HG03064 (cell line): Measurements from ENCODE around the gene GJB2.

Source experiments
- ATAC-seq: cut with Tn5 transposase; IDR thresholded peaks from one replicate; pipeline ENCODE4 v1.9.1; 2021; ENCODE audit warnings: low read depth; ENCODE audit not compliant: unreplicated experiment

Gene GJB2

DNA sequence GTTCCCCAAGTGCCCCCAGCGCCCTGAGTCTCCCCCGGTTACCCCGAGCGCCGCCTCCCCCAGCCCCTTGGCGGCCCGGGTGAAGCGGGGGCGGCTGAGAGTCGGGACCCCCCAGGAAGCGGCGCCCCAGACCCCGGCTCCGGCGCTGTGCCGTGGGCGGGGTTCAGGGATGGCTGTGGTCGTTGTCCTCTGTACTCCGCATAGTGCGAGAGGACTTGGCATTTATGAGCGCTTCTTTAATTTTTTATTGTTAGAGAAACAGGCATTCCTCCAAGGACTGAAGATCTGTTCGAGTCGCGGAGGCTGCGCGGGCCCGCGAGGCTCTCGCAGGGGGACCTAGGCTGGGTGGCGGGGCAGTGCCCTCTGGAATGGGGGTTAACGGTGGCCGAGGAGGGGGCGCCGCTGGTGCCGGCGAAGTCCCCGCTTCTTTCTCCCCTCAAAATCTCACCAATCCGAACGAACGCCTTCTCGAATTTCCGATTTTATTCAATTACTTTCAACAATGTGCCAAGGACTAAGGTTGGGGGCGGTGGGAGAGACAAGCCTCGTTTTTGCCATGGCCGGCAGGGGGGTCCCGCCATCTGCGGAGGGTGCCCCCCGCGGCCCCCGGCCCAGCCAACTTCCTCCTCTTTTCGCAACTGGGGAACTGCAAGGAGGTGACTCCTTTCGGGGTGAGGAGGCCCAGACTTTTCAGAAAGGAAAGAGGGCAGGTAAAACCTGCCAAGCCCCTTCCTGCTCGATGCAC, 596 bp upstream of the GJB2 start:
- ATAC-seq = no peak

DNA sequence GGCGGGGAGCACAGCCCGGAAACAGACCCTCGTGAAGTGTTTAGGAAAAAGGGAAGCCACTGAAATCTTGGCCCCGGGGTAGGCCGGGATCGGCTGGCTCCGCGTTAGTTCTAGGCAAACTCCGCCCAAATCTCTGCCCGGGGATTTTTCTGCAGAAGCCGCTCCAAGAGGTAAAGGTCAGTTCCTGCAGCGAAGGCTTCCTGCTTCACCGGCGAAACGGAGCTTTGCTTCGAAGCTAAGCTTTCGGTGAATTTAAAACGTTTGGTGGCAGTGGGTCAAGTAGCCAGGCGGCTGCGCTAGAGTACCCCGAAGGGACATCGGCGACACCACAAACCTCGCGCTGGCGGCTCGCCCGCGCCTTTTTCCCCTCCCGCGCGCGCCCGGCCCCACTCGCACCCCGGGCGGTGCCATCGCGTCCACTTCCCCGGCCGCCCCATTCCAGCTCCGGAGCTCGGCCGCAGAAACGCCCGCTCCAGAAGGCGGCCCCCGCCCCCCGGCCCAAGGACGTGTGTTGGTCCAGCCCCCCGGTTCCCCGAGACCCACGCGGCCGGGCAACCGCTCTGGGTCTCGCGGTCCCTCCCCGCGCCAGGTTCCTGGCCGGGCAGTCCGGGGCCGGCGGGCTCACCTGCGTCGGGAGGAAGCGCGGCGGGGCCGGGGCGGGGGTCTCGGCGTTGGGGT, 441 bp downstream of the GJB2 start:
- no peak for ATAC-seq

DNA sequence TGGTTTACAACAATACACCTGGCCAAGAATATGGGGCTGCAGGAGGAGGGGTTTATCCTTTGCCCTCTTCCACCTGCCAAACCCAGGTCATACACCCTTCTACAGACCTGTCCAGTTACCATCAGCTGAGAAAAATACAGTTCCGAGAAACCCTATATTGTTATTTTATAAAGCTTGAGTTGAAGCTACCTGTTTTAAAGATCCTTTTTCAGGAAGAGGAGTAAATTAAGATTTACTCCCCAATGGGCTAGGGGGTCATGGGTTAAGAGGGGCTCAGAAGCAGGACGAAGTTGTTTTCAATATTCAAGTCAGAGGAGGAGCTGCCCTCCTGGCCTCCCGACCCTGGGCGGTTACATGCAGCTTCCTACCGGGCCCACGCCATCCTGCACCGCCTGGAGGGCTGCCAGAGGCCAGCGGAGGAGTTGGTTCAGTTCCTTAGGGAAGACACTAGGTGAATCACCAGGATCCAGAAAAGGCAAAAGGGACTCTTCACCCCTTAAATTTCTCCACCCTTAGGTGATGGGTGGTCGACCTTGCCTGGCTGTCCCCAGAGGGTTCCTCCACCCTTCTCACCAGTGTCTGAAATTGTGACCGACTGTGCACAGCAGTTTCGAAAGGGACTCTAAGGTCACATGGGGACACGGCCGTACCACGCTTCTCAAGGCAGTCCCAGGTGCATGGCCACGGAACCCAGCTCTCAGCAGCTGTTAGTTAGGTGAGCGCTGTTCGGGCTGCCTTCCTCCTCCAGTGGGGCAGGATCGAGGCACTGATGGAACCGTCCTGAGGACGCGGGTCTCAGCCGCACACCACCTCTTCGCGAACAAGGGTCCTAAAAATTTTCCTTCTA, 1.2 kb downstream of the GJB2 start:
- ATAC-seq = no peak

DNA sequence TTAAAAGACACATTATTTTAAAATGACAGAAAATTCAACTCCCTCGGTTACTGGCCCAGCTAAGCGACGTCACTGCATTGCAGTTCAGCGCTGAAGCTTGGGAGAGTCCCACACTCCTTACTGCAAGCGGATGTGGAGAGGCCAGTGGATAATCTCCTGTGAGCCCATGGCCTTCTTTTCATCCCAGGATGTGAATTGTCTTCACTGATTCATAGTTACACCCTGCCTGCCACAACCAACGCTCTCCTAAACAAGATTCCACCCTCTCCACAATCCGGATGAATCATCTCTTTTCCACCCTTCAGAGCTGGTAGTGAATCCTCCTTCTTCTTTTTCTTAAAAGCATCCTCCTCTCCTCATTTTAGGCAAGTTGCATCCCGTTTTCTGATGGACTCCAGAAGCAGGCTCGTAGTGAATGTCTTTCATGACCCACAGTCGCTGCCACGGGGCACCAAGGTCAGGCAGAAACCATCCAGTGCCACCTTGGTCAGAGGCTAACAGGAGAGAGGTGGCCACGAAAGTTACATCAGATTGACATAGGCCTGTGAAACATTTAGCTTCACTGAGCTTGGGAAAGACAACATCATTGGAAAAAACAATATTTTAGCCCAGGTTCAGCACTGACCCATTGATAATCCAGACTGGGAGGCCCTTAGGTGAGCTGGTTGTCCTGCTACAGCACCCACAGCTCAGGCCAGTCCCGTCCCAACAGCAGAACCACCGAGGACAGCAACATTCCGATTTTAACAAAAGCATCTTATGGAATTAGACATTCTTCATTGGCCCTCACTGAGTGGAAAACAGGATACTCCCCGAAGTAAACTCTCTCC, 2.0 kb downstream of the GJB2 start:
- ATAC-seq = no peak

DNA sequence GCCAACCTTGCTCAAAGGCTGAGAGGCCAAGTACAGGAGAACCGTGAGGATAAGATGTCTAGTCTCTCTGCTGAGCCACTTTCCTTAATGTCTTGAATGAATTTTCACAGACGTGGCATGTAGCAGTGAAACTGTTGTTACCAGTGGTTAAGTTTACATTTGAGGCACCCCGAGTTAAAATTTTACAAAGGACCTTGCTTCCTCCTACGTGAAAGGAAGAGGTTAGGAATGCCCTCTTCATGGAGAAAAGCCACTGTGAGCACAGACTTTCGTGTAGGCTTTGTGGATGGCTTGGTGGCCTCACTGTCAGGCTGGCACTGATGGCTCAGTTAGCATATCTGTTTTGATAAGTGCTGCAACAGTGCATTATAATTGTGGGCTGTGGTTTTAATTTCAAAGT, 2.7 kb downstream of the GJB2 start:
- ATAC-seq = no peak

DNA sequence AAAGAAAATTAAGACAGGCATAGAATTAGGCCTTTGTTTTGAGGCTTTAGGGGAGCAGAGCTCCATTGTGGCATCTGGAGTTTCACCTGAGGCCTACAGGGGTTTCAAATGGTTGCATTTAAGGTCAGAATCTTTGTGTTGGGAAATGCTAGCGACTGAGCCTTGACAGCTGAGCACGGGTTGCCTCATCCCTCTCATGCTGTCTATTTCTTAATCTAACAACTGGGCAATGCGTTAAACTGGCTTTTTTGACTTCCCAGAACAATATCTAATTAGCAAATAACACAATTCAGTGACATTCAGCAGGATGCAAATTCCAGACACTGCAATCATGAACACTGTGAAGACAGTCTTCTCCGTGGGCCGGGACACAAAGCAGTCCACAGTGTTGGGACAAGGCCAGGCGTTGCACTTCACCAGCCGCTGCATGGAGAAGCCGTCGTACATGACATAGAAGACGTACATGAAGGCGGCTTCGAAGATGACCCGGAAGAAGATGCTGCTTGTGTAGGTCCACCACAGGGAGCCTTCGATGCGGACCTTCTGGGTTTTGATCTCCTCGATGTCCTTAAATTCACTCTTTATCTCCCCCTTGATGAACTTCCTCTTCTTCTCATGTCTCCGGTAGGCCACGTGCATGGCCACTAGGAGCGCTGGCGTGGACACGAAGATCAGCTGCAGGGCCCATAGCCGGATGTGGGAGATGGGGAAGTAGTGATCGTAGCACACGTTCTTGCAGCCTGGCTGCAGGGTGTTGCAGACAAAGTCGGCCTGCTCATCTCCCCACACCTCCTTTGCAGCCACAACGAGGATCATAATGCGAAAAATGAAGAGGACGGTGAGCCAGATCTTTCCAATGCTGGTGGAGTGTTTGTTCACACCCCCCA, 3.8 kb downstream of the GJB2 start:
- no peak for ATAC-seq

DNA sequence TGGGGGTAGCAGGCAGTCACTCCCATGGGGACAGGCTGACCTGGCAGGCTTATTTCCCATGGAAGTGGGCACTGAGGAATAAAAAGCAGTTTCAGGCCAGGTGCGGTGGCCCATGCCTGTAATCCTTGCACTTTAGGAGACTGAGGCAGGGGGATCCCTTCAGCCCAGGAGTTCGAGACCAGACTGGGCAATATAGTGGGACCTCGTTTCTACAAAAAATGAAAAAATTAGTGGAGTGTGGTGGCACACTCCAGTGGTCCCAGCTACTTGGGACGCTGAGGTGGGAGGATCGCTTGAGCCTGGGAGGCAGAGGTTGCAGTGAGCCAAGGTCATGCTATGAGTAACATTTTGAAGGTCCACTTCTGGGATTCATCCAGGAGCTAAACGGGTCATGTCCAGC, 6.0 kb downstream of the GJB2 start:
- no peak for ATAC-seq

DNA sequence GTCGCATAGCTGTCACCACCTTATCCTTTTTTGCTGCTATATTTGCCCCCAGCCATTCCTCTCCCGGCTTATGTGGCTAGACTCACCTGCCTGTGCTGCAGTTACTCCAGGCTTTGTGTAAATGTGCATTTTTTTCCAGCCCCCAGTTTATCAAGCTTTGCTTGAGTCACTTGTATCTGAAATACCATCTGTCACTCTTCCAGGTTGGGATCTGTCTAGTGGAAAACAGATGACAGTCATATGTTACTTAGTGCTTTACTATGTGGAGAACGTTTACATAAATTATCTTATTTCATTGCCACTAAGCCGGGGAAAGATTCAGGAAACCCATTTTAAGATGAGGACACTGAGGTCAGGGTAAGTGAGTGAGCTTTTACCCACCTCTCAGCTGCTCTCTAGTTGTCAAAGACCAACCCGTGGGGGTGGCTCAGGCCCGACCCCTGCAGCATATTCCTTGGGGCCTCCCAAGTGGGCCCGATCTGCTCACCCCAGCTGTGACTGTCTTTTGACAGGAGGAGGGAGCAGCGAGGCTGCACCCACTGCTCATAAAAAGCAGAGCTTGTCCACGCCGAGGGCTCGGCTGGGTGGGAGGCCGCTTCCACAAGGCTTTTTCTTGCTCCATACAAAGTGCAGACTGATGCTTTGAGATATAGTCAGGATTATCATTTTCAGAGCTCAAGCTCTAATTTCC, 7.2 kb downstream of the GJB2 start:
- ATAC-seq = no peak

DNA sequence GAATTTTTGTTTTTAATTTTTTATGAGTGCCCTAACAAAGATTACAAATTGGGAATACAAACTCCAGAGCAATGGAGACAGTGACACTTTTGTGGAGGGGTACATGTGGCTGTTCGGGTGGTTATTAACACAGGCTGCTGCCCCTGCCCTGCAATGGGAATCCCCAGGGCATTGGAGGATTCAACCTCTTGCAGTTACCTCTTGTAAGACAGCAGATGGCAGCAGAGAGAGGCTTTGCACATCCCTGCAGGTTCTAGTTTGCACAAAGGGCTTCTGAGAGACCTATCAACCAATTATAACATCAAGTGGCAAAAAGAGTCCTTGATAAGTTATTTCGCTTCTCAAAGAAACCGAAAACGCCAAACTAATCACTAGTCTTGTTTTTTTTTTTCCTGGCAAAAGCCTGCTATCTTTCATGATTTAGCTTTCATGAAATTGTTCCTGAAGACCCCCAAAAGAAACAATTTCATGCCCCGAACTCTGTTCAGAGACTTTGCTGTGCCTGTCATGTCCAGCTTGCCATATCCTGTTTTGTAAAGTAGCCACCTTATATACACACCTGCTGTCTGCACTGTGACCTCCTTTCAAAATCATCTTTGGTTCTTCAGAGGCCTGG, 10.4 kb downstream of the GJB2 start:
- no peak for ATAC-seq

DNA sequence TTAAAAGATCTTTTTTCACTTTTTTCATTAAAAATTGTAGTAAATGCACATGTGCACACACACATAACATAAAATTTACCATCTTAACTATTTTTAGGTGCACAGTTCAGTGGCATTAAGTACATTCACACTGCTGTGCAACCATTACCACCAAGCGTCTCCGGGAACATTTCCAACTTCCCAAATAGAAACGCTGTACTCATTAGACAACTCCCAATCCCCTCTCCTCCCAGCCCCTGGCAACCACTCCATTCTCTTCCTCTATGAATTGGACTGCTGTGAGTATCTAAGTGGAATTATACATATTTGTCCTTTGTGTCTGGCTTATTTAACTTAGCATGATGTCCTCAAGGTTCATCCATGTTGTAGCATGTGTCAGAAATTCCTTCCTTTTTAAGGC, 11.6 kb downstream of the GJB2 start:
- ATAC-seq = no peak

DNA sequence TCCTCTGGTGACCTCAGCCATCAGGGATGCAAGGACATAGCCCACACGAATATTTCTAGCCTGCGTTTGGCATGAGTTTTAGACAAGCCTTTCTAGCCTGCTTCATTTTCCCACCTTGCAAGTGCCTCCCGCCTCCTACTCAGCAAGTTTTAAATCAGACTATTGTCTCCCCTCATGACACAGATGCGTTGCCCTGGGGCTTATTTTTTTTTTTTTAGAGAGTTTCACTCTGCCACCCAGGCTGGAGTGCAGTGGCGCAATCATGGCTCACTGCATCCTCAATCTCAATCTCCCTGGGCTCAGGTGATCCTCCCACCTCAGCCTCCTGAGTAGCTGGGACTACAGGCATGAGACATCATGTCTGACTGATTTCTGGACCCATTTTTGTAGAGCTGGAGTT, 14.6 kb downstream of the GJB2 start:
- ATAC-seq = no peak

DNA sequence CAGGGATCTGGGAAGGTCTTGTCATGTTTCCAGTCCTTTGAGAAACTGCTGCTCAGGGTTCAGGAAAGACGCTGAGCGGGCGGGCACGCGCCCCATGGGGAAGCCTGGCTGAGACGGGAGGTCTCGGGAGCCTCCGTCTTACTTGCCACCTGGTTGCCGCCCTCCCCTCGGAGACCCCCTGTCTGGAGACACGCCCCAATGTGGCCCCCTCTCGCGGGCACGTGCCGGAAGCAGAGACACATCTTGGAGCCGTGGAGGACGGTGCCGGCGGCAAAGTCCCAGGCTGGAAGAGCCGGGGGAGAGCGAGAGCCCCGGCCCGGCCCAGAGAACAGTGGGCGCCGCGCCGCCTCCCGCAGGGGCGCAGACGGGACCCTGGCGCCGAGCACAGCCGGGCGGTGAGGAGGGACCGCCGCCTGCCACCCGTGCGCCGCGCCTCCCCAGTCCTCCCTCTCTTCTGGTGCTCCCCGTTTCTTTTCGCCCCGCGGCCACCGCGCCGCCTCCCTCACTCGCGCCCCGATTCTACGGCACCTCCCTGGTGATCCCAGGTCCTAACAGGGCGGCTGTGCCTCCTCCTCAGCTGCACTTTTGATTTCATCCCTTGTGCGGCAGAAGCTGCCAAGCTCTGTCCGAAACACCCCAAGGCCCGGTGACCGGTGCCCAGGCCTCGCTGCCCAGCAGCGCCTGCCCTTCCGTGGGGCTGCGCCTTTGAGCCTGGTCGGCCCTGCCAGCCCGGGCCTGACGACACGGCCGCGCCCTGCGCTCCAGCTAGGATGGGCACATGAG, 15.5 kb downstream of the GJB2 start:
- ATAC-seq = no peak

DNA sequence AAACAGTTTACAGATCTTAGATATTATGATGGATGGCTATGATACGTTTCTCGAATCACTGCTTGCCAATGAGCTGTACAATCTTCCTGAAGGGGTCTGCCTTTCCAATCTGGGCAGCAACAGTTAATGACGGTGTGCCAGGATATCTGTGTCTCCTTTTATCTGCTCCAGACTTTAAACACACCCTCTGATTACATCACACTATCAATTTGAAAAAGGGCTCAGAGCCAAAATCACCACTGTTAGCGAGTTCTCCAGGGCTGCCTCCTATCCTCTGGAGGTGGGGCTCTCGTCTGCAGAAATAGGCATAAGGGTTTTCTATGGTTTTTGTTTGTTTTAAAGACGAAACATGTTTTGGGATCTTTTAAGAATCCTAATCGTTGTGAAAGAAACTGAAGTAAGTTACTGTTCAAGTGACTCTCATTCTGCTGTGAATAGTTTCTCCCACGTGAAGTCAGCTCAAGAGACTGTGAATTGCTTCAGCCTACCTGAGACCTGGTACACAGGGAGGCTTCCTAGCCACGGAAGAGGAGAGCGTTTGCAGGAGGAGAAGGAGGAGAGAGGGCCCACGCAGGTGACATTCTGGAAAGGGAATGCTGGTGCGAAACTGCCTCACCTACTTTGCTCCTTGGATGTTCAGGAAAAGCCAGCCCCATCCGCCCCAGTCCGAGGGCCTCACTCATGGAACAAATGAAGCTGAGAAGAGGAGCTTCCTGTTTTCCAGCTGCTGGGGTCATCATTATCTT, 16.7 kb downstream of the GJB2 start:
- no peak for ATAC-seq

DNA sequence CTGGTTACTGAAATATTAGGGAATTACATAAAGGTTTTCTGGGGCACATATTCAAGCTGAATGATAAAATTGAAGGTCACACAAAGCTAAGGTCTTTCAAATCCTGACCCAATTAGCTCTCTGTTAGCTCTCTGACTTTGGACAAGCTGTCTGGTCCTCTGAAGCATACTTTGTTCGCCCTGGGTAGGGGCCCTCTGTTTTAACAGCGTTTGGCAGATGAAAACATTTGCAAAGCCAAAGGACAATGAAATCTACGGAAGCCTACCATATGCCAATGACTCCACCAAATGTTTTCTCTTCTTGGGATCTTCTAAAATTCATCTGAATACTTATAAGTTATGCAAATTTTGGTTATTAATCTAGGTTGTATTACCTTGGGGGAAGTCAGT, 17.3 kb downstream of the GJB2 start:
- ATAC-seq = no peak

DNA sequence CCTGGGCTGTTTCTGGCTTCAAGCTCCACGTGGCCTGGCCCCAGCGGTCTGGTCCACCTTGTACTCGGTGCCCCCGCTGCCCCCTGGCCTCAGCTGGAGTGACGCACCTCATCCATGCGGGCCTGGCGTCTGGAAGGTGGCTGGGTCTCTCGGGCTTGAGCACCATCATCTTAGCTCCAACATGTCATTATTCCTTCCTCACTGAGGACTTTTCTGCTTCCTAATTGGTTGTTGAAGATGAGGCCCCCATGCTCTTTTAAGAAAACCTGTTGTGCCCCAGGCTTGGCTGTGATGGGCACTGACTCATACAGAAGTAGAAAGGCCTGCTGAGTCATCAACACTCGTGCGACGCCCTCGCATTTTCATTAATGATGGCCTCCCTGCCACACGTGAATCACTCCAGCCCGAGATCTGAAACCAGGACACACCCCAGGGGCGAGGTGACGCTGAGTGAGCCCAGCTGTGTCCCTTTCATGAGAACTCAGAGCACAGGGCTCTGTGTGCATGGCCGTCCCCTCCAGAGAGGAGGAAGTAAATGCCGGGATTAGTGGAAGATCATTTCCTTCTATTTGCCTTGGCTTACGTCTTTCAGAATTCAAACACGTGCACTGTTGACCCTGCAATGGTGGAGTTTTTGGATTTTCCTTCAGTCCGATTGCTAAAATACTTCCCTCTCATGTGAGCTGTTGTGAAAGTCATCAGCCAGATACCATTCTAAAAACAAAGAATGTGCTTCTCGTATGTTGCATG, 17.9 kb downstream of the GJB2 start:
- ATAC-seq = peak; percentile 88

DNA sequence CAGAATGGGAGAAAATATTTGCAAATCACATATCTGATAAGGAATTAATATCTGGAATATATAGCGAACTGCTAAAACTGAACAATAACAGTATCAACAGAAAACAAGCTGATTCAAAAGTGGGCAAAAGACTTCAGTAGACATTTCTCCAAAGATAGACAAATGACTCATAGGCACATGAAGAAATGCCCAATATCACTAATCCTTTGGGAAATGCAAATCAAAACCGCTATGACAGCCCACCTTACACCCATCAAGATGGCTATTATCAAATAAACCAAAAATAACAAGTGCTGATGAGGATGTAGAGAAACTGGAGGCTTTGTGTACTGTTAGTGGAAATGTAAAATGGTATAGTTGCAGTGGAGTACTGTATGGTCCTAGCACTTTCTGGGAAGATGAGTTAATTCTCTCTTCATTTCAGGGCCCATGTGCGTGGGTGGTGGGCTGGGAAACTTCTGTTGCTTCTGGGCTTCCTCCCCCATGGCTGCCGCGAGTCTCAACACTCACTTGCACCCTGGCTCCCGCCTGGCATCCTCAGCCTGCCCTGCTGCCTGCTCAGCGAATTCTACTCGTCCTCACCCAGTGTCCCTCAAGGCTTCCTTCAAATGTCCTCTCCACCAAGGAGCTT, 19.5 kb downstream of the GJB2 start:
- no peak for ATAC-seq
